ENCODE measurements around the gene KBTBD13. TPM values are rescaled to one million over a fixed set of nuclear protein-coding genes. Genes with fewer than 3 reads are reported as not detected.
A peak's percentile ranks its signal among the peaks of the same experiment; 100 is the strongest.

KBTBD13 gene
- total and polyA plus RNA-seq, 12 donors: 0.84 to 20.5 (median 4.6) TPM

DNA sequence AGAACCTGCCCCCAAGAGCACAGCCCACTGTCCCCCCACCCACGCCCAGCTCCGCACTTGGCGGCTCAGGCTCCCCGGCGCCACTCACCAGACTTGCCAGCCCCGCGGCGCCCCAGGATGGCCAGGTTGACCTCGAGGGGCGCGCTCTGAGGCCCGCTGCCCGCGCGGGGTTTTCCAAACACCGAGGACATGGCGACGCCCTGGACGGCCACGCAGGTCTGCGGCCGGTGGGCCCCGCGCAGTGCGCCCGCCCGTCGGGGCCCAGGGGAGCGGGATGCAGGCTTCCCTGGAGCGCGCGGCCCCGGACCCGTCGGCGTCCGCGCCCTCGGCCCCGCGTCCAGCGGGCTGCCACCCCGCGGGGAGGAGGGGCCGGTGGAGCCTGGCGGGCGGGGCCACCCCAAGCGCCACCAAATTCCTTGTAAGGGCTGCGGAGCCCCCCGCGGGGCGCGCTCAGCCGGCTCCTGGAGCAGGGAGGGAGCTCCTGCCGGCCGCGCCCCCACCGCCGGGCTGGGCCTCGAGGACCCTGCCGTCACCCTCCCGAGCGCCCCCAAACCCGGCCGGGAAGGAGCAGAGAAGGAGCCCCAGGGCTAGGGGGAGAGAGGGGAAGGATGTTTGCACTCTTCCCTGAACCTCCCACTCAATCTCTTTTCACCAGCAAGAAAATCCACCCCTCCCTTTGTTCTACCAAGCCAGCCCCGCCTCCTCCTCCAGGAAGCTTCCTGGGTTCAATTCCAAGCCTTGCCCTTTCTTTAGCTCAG, 8.7 kb upstream of the KBTBD13 start, which contains the start of gene RASL12:
TSS of gene RASL12 (minus strand) at position 347 of the 758 bp plus-strand sequence. CDS start at position 191, 156 bp downstream.
- Histone ChIP-seq H3K36me3 (peaks cover 0 to 4% (median 0%) of the 10 kb centered on the region in 9 donors), H3K4me1 (peaks cover 29 to 80% (median 56%) of the 10 kb centered on the region in 9 donors), H3K27me3 (peaks cover 0 to 42% (median 6%) of the 10 kb centered on the region in 7 donors), H3K4me3 (peak within 1 kb of the TSS; percentile 38 to 66 (median 59)), H3K9me3 (no peaks in the 10 kb centered on the region), H3K27ac (peak within 1 kb of the TSS; percentile 62 to 92 (median 89))
- ATAC-seq (peak in 3 of 8 donors; percentile 21 to 34 (median 28)), DNase-seq (peak in 1 of 2 donors; percentile 58)
- intact Hi-C loops (cut with DNase I): no loop called here
- 4 to 7% methylated on average over 54 to 66 of the region's 66 CpGs for WGBS, 2 donors
- TF ChIP-seq, protein P1, sequence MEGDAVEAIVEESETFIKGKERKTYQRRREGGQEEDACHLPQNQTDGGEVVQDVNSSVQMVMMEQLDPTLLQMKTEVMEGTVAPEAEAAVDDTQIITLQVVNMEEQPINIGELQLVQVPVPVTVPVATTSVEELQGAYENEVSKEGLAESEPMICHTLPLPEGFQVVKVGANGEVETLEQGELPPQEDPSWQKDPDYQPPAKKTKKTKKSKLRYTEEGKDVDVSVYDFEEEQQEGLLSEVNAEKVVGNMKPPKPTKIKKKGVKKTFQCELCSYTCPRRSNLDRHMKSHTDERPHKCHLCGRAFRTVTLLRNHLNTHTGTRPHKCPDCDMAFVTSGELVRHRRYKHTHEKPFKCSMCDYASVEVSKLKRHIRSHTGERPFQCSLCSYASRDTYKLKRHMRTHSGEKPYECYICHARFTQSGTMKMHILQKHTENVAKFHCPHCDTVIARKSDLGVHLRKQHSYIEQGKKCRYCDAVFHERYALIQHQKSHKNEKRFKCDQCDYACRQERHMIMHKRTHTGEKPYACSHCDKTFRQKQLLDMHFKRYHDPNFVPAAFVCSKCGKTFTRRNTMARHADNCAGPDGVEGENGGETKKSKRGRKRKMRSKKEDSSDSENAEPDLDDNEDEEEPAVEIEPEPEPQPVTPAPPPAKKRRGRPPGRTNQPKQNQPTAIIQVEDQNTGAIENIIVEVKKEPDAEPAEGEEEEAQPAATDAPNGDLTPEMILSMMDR (IDR thresholded peaks at IDR 0.05): no peak

DNA sequence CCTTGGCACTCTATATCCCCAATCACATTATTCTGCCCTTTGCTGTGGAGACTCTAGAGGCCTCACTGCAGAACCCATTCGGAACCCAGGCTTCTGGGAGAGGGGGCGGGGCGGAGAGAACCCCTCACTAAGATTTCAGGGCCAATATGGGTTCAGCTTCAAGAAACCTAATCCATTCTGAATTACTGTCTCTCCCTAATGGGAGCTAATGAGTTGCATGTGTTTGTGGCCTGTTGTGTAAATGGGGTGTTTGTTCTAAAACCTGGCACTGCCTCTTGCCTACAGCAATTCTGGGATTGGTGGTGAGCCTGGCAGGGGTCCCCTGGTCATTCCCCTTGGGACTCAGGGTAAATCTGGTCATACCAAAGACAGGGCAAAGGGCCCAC, 8.2 kb upstream of the KBTBD13 start:
- intact Hi-C loops (cut with DNase I): no loop called here
- Histone ChIP-seq H3K27ac (peak overlapping the region; percentile 41 to 92 (median 89)), H3K9me3 (no peaks in the 10 kb centered on the region), H3K4me3 (peak overlapping the region in 7 of 10 donors; percentile 48 to 66 (median 60)), H3K4me1 (peaks cover 29 to 80% (median 52%) of the 10 kb centered on the region in 9 donors), H3K27me3 (peaks cover 0 to 42% (median 6%) of the 10 kb centered on the region in 7 donors), H3K36me3 (peaks cover 0 to 4% (median 0%) of the 10 kb centered on the region in 9 donors)
- ATAC-seq: no peak
- DNase-seq: no peak
- 79 to 84% methylated on average over 3 of the region's 3 CpGs for whole genome bisulfite sequencing, 2 donors
- TF ChIP-seq, protein P1 (IDR thresholded peaks at IDR 0.05): no peak

DNA sequence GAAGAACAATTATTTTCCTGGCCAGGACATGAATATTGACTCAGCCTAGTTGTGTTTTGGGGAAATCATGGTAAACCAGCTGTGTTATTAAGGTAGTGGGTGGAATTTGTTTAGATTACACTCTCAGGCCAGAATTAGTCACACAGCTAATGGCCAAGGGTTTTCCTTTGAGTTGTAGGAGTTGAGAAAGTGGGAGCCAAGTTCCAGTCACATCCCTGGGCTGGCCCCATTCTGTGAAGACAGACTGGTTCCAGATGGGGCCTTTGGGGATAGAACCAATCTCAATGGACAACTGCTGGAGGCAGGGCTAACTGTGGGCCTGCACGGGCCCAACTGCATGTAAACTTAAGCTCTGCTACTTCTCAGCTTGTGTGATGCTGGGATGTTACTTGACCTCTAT, 7.4 kb upstream of the KBTBD13 start:
- no peak overlapping the region for H3K4me3 ChIP-seq
- WGBS, 2 donors: 40 to 48% methylated on average over 1 of the region's 1 CpG
- H3K27ac ChIP-seq: peak overlapping the region; percentile 19 to 92 (median 89)
- peak in 1 of 2 donors; percentile 72 for DNase-seq
- H3K36me3 ChIP-seq: peaks cover 0 to 4% (median 0%) of the 10 kb centered on the region in 9 donors
- H3K4me1 ChIP-seq: peaks cover 29 to 74% (median 51%) of the 10 kb centered on the region in 9 donors
- H3K27me3 ChIP-seq: peaks cover 0 to 42% (median 6%) of the 10 kb centered on the region in 7 donors
- TF ChIP-seq, protein P1 (IDR thresholded peaks at IDR 0.05): no peak
- no peaks in the 10 kb centered on the region for H3K9me3 ChIP-seq
- intact Hi-C loops (cut with DNase I): no loop called here
- ATAC-seq: peak; percentile 22 to 69 (median 36)

DNA sequence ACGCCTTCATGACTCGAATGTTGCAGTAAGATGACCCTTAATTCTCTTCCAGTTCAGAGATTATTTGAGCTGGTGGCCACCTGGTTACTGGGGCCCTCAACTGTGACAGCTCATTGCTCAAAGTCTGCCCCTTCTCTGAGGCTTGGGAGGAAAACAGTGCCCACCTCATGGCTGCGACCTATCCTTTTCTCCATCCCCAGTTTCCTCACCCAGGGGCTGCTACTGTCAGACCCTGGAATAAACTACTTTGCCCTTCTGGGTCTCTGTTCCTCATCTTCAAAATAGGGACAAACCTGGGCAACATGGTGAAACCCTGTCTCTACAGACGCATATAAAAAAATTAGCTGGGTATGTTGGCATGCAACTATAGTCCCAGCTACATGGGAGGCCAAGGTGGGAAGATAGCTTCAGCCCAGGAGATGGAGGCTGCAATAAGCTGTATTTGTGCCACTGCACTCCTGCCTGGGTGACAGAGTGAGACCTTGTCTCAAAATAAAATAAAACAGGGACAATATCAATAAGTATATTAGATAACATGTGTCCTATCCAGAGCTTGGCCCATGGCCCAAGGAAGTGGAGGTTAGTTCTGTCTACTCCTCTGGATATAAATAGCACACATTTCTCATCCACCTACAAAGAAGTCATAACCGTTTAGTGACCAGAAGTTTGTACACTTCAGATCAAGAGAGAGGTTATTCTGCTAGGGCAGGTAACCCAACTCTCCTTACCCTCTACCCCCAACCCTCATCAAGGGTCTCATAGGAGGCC, 6.6 kb upstream of the KBTBD13 start:
- peaks cover 0 to 39% (median 6%) of the 10 kb centered on the region in 7 donors for H3K27me3 ChIP-seq
- peaks cover 29 to 68% (median 51%) of the 10 kb centered on the region in 9 donors for H3K4me1 ChIP-seq
- peak in 3 of 8 donors; percentile 2 to 26 (median 9) for ATAC-seq
- peak in 1 of 2 donors; percentile 36 for DNase-seq
- H3K4me3 ChIP-seq: no peak overlapping the region
- H3K36me3 ChIP-seq: peaks cover 0 to 2% (median 0%) of the 10 kb centered on the region in 9 donors
- TF ChIP-seq, protein P1 (IDR thresholded peaks at IDR 0.05): no peak
- H3K27ac ChIP-seq: peak overlapping the region; percentile 19 to 92 (median 83)
- intact Hi-C loops (cut with DNase I): no loop called here
- WGBS, 2 donors: 62 to 68% methylated on average over 5 of the region's 5 CpGs
- no peaks in the 10 kb centered on the region for H3K9me3 ChIP-seq
